Lower leg skin (tissue), 4 donors: ENCODE data around the gene COPS8. TPM values are rescaled to one million over a fixed set of nuclear protein-coding genes. Genes with fewer than 3 reads are reported as not detected.

Experiments
- DNase-seq, 2 donors: peaks; one replicate each; pipeline ENCODE4 v3.0.0-alpha.2; 2019; ENCODE audit warnings: low spot score in 2 of 2
- H3K4me3 ChIP-seq: fragments of 200-600 bp; sonication (generic); 2 replicates; pipeline ENCODE4 v1.5.1; 2017; ENCODE audit warnings: mild to moderate bottlenecking, low read depth; ENCODE audit not compliant: poor library complexity, severe bottlenecking
- POLR2A ChIP-seq, 2 donors: fragments of 450-650 bp; IDR thresholded peaks; one replicate each; pipeline ENCODE4 v1.6.1; 2016 to 2017; ENCODE audit warnings: antibody characterized with exemption in 2 of 2, mild to moderate bottlenecking in 1 of 2, moderate library complexity in 1 of 2
- WGBS, 2 donors: methylation state at CpG; one replicate each; pipeline ENCODE4 v1.1.5; 2018; 5-methylcytosine and 5-hydroxymethylcytosine counted together
- intact Hi-C: fragments of 100-400 bp; cut with DNase I; formaldehyde crosslinking; loops from one replicate; pipeline ENCODE4 v1.15.0; 2023; ENCODE audit warnings: low total_unique reads
- total RNA-seq, 4 donors: library from RNA; depleted of rRNA; stranded (reverse); fragments of >200 nt; gene quantifications; one replicate each; pipeline ENCODE4 v1.1.0, GENCODE V29; 2016
- TF ChIP-seq, protein P1 (sequence below), 3 donors: fragments of 450-650 bp; IDR thresholded peaks; one replicate each; pipeline ENCODE4 v1.5.1; 2016; ENCODE audit warnings: antibody characterized with exemption in 3 of 3, mild to moderate bottlenecking in 3 of 3, moderate library complexity in 2 of 3

The COPS8 gene
- total RNA-seq, 4 donors from 2014 or later: 38.8 to 74.0 (median 69.3) TPM

DNA sequence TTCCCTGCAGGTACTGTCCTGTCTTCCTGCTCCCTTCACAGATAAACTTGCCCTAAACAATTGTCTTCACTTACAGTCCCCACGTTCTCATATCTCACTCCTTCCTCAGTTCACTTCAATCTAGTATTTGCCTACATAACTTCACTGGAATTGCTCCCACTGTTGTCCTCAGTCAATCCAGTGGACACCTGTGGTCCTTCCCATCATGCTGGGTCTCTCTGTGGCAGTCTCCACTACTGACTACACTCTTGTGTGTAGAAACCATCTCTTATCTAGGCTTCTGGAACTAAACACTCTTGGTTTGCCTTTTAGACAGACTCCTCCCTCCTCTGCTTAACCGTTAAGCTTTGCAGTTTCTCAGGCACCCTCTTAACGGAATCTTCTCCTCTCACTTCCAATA is 58.8 kb downstream of the COPS8 start:
- TF ChIP-seq POLR2A (IDR thresholded peaks at IDR 0.05): no peak
- TF ChIP-seq, protein P1, sequence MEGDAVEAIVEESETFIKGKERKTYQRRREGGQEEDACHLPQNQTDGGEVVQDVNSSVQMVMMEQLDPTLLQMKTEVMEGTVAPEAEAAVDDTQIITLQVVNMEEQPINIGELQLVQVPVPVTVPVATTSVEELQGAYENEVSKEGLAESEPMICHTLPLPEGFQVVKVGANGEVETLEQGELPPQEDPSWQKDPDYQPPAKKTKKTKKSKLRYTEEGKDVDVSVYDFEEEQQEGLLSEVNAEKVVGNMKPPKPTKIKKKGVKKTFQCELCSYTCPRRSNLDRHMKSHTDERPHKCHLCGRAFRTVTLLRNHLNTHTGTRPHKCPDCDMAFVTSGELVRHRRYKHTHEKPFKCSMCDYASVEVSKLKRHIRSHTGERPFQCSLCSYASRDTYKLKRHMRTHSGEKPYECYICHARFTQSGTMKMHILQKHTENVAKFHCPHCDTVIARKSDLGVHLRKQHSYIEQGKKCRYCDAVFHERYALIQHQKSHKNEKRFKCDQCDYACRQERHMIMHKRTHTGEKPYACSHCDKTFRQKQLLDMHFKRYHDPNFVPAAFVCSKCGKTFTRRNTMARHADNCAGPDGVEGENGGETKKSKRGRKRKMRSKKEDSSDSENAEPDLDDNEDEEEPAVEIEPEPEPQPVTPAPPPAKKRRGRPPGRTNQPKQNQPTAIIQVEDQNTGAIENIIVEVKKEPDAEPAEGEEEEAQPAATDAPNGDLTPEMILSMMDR (IDR thresholded peaks at IDR 0.05): no peak
- intact Hi-C loops: no loop called here
- H3K4me3 ChIP-seq: no peak overlapping the region
- 81 to 85% methylated on average over 3 of the region's 3 CpGs for WGBS, 2 donors
- no peak for DNase-seq

DNA sequence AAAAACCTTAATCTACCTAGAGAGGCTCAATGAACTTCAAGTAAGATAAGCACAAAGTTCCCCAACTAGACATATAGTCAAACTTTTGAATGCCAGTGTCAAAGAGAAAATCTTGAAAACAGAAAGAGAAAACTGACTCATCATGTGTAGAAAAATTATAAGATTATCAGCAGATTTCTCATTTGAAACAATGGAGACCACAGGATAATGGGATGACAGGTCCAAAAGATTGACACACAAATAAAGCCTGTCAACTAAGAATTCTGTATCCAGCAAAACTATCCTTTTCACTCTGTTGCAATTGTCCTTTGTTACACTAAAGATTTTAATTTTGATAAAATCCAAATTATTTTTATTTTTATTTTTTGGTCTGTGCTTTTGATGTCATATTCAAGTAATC is 61.6 kb downstream of the COPS8 start:
- no peak for TF ChIP-seq POLR2A (IDR thresholded peaks at IDR 0.05)
- TF ChIP-seq, protein P1 (IDR thresholded peaks at IDR 0.05): no peak
- intact Hi-C loops: no loop called here
- DNase-seq: no peak
- no peak overlapping the region for H3K4me3 ChIP-seq

DNA sequence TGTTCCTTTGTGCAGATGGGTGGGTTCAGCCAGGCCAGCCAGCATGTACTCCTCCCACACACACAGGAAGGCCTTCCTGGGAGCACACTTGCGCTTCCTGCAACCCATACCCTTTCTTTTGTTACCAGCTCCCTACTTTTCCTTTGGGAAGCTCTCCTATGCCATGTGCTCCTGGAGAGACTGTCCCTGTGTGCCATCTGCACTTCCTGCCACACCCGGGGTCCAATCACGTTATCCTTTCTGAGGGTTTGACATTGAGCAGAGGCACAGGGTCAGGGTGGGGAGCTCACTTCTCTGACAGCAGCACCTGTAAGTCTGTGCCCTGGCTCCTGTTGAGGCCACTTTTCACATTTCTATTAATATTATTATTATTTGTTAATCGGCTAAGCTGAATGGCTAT is 62.9 kb downstream of the COPS8 start:
- no peak overlapping the region for H3K4me3 ChIP-seq
- DNase-seq: no peak
- no peak for TF ChIP-seq POLR2A (IDR thresholded peaks at IDR 0.05)
- TF ChIP-seq, protein P1 (IDR thresholded peaks at IDR 0.05): no peak
- 91 to 93% methylated on average over 4 of the region's 4 CpGs for WGBS, 2 donors
- intact Hi-C loops: no loop called here

DNA sequence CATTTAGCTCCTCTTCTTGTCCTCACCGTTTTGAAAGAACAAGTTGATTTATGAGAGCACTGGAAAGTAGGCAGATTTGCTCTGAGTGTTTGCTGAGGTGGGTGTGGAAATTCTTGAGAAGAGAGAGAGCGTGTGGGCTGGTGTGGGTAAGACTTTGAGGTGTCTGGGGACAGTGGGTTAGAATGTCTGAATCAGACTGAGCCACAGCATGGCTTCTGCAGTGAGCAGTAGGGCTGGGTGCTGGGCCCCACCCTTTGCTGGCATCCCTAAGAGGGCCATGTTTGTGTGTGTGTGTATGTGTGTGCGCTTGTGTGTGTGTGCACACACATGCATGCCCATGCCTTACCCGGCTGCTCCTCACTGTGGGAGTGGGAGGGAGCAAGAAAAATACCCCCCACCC is 63.7 kb downstream of the COPS8 start:
- no peak for DNase-seq
- intact Hi-C loops: no loop called here
- WGBS, 2 donors: 57 to 69% methylated on average over 4 of the region's 4 CpGs
- no peak overlapping the region for H3K4me3 ChIP-seq
- TF ChIP-seq POLR2A (IDR thresholded peaks at IDR 0.05): no peak
- TF ChIP-seq, protein P1 (IDR thresholded peaks at IDR 0.05): no peak
